Right lobe of liver (tissue), 4 donors: ENCODE data around the gene SNTB2.

Experiments used
- POLR2A ChIP-seq: fragments of 450-650 bp; IDR thresholded peaks from one replicate; pipeline ENCODE4 v1.6.1; 2017; ENCODE audit warnings: antibody characterized with exemption, mild to moderate bottlenecking
- TF ChIP-seq, protein P1 (sequence below), 4 donors: fragments of 200-600 bp in 3 of 4; fragments of 450-650 bp in 1 of 4; IDR thresholded peaks; one replicate each; pipeline versions ENCODE4 v1.5.1 to v1.8.0; 2016 to 2022; ENCODE audit warnings: antibody characterized with exemption in 4 of 4, mild to moderate bottlenecking in 2 of 4
- donor health status: DM: no; HTN: no; CAD: no.
- donor health status: DM: no; HTN: no; CAD: no.
- donor health status: DM: no; HTN: yes; CAD: no.

DNA sequence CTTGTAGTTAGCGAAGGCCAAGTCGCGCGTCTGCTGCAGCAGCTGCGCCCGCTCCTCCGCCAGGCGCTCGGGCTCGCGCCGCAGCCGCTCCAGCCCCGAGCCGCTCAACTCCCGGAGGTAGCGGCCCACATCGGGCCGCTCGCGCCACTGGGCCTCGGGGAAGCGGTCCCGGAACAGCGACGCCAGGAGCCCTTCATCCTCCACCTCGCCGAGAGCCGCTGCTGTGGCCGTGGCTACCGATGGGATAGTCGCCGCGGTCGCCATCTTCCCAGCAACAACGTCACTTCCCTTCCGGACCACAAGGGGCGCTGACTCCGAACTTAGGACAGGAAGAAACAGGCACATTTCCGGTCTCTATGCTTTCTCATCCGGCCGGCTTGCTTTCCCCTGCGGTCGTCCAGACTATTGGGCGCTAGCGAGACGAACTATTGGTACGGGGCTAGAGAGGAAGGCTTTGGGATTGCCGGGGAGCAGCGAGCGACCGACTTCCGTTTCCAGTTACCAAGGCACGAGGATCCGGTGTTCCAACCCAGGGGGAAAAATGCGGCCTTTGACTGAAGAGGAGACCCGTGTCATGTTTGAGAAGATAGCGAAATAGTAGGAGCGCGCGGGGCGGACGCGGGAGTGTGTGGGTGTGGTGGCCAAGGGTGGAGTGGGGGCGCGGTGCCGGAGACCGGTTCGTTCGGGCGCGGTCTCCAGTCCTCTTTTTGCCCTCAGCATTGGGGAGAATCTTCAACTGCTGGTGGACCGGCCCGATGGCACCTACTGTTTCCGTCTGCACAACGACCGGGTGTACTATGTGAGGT, 152.5 kb downstream of the SNTB2 start, which contains the start of the genes COG8 and NIP7:
- TF ChIP-seq, protein P1, sequence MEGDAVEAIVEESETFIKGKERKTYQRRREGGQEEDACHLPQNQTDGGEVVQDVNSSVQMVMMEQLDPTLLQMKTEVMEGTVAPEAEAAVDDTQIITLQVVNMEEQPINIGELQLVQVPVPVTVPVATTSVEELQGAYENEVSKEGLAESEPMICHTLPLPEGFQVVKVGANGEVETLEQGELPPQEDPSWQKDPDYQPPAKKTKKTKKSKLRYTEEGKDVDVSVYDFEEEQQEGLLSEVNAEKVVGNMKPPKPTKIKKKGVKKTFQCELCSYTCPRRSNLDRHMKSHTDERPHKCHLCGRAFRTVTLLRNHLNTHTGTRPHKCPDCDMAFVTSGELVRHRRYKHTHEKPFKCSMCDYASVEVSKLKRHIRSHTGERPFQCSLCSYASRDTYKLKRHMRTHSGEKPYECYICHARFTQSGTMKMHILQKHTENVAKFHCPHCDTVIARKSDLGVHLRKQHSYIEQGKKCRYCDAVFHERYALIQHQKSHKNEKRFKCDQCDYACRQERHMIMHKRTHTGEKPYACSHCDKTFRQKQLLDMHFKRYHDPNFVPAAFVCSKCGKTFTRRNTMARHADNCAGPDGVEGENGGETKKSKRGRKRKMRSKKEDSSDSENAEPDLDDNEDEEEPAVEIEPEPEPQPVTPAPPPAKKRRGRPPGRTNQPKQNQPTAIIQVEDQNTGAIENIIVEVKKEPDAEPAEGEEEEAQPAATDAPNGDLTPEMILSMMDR (IDR thresholded peaks at IDR 0.05), result peak; percentile 86 to 90 (median 89)
- peak; percentile 63 for TF ChIP-seq POLR2A
